Measurements from ENCODE around the gene GLRX. TPM values are rescaled to one million over a fixed set of nuclear protein-coding genes. Genes with fewer than 3 reads are reported as not detected.

Gene GLRX
- total and polyA plus RNA-seq, 2 of the 4 experiments (the other 2 are of a cell fraction) = 142 to 193 TPM

DNA sequence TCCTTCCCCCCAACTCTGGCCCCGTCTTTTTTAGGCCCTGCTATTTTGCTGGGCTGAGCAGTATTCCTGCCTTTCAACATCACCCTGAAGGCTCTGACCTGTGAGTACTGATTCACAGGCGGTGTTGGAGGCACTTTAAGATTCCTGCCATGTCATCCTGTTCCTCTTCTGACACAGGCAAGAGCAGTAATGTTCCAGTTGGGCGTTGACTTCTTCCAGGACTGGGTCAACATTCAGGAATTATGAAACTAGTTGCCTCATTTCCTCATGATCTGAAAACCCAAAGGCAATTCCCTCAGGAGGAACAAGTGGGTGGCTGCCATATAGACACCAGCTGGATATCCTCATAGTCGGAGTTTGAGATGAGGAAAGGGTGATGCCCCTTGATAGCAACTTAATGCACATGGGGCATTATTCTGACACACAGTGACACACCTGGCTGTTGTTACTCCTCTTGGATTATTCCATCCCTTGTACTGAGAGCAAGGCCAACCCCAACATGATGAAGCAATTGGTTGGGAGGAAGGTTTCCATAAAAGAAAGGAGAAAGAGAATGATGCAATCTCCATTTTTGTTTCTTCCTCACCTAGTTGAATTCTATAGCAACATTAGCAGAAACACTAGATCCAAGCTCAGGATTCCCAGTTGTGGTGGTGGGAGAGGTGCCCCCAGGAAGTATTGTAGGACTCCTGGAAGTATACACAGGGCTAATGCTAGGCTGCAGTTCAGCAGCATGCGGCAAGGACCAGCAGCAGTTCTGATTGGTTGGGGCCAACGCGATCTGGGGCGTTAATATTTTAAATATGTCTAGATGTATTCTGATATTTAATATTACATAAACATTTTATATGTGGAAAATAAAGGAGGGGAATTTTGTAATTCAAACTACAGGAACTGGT lies 19.6 kb upstream of the GLRX start:
- H3K27me3 ChIP-seq (ENCODE audit: control insufficient read depth, insufficient read depth, low read length) = no peaks in the 10 kb centered on the region
- no peak overlapping the region for H2AK9ac ChIP-seq (replicated peaks; ENCODE audit: low read depth, low read length, poor library complexity)
- H4K20me1 ChIP-seq (ENCODE audit: insufficient read depth, low read length) = no peaks in the 10 kb centered on the region
- H2BK15ac ChIP-seq (ENCODE audit: low read depth, low read length) = peak overlapping the region; percentile 71; the same call in 1 of the 3 replicates
- peak overlapping the region; percentile 50 for H2AFZ ChIP-seq (replicated peaks; ENCODE audit: low read length, poor library complexity)
- peak overlapping the region; percentile 3 for H2BK120ac ChIP-seq (ENCODE audit: low read depth, low read length)
- CTCF ChIA-PET = interaction anchor here (0.9 to 1.9 kb wide), 3 partner anchors 61 to 190 kb away, joined by 3 to 4 read pairs (median 3); no protein-coding TSS in a partner anchor
- peak overlapping the region in 1 of 2 experiments; percentile 22; a peak in 1 of 4 replicates for H4K8ac ChIP-seq (ENCODE audit: low read depth in 2 of 2, low read length in 2 of 2)
- no peak overlapping the region for H3K9ac ChIP-seq (ENCODE audit: low read depth, low read length)
- TF ChIP-seq MXI1 (IDR thresholded peaks at IDR 0.05; ENCODE audit: borderline replicate concordance, low read depth, low read length) (no peak), CEBPB (IDR thresholded peaks at IDR 0.05; ENCODE audit: low read depth, low read length) (peak; percentile 72), NFE2L2 (IDR thresholded peaks at IDR 0.05; ENCODE audit: low read depth, low read length) (peak; percentile 70; the same call in 1 of the 2 replicates), SMC3 (IDR thresholded peaks at IDR 0.05; ENCODE audit: low read depth, low read length) (no peak), MAFK (IDR thresholded peaks at IDR 0.05; ENCODE audit: low read depth, low read length) (no peak)
- 17% methylated on average over 1 of the region's 8 CpGs; no CpG with 5 or more reads in 1 of the 2 experiments for WGBS, 2 experiments (ENCODE audit: extremely low coverage in 2 of 2, insufficient read length in 1 of 2)
- H3K23ac ChIP-seq (ENCODE audit: low read depth, low read length) = no peak overlapping the region
- dilution Hi-C loops (cut with HindIII; ENCODE audit: low sequenced_read_pairs, unreplicated experiment) (no loop called here), in situ Hi-C loops (cut with MboI; ENCODE audit: low sequenced_read_pairs) (loop anchor here (10.0 kb wide), 2 partner anchors 177 to 287 kb away; partner anchors contain the start of genes ARSK and SKIC3), intact Hi-C loops (cut with micrococcal nuclease) (no loop called here)
- peak overlapping the region; percentile 35 for H4K91ac ChIP-seq (ENCODE audit: insufficient read depth, low read depth, low read length)
- H2AK5ac ChIP-seq (ENCODE audit: low read depth, low read length) = peak overlapping the region; percentile 16; the same call in 1 of the 2 replicates
- peaks cover 6% of the 10 kb centered on the region; the same call in 1 of the 2 replicates for H3K9me1 ChIP-seq (ENCODE audit: insufficient read depth, low read length)
- no TSS peak for BruUV-seq (replicated peaks)
- ATAC-seq (ENCODE audit: low read depth) = no peak; the same call in 1 of the 2 replicates
- H2BK20ac ChIP-seq (ENCODE audit: low read depth, low read length) = peak overlapping the region; percentile 61; the same call in 1 of the 2 replicates
- DNase-seq = peak; percentile 71
- peak overlapping the region; percentile 40 for H3K4ac ChIP-seq (ENCODE audit: low read depth, low read length)
- H4K5ac ChIP-seq (ENCODE audit: low read depth, low read length) = peak overlapping the region; percentile 40; the same call in 1 of the 2 replicates
- H3K4me3 ChIP-seq (ENCODE audit: insufficient read depth, low read depth, low read length) = no peak overlapping the region
- 0 out of 2 replicates have a peak overlapping the region, but pooled peaks have one; percentile 23 for H3K14ac ChIP-seq (replicated peaks; ENCODE audit: low read depth, low read length)
- POLR2A ChIA-PET (ENCODE audit: unreplicated experiment) = no interaction called here
- peaks cover 11% of the 10 kb centered on the region for H3K4me1 ChIP-seq (ENCODE audit: control insufficient read depth, insufficient read depth, low read length)
- no peak overlapping the region for H3K27ac ChIP-seq (ENCODE audit: insufficient read depth, low read length)
- H3K56ac ChIP-seq (ENCODE audit: extremely low read depth, insufficient read depth, low read length) = no peak overlapping the region
- no peak overlapping the region for H2BK5ac ChIP-seq (ENCODE audit: low read depth, low read length, poor library complexity, severe bottlenecking)
- H3K36me3 ChIP-seq (ENCODE audit: control insufficient read depth, insufficient read depth, low read length) = no peaks in the 10 kb centered on the region
- no peak overlapping the region for H3K4me2 ChIP-seq (ENCODE audit: low read depth, low read length)
- peak overlapping the region; percentile 42; the same call in 1 of the 2 replicates for H3K18ac ChIP-seq (ENCODE audit: low read depth, low read length)
- H3K79me1 ChIP-seq (ENCODE audit: low read depth in 1 of 2, low read length in 2 of 2) = no peaks in the 10 kb centered on the region
- no peaks in the 10 kb centered on the region for H3K9me3 ChIP-seq (ENCODE audit: control insufficient read depth, insufficient read depth, low read length)
